ENCODE data around the gene VGF. TPM values are rescaled to one million over a fixed set of nuclear protein-coding genes. Genes with fewer than 3 reads are reported as not detected.
"Not testable (repeated sequence)": the region's sequence is repeated elsewhere in the genome, so short reads cannot be mapped to it uniquely, and the experiment has no call there.

Gene VGF
- total RNA-seq, 1 donor from 2014 or later, result 51.8 TPM

DNA sequence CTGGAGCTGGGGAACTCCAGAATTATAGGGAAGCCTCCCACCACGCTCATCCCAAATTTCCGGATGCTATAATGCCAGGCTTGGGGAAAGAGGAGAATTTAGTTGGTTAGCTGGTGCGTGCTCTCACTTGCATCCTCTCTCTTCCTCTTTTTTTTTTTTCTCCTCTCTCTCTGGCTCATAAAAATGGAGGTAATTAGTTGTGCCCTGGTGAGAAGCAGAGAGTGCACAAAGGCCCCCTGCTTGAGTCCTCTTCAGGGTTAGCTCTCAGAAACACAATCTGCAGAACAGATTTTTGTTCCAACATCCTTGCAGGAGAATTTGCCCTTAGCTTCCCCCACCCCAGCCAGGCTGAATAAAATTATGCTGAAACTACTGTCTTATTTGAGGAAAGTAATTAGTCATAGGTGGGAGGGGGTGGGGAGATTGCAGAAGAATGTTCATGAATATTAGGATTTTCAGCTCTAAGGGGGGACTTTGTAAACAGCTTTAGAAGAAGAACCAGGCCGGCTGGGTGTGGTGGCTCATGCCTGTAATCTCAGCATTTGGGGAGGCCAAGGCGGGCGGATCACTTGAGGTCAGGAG lies 30.9 kb downstream of the VGF start:
- Histone ChIP-seq H3K4me3 (ENCODE audit: insufficient read depth, low read depth, low read length) (peak overlapping the region; percentile 12), H3K79me2 (ENCODE audit: insufficient read depth, low read length) (peaks cover 22% of the 10 kb centered on the region), H3K36me3 (ENCODE audit: insufficient read depth, low read length) (peaks cover 67% of the 10 kb centered on the region), H3K27ac (ENCODE audit: low read depth, low read length) (peak overlapping the region; percentile 50), H3K9ac (ENCODE audit: low read length) (peak overlapping the region; percentile 39), H3K27me3 (ENCODE audit: insufficient read depth, low read length) (no peaks in the 10 kb centered on the region), H4K20me1 (ENCODE audit: insufficient read depth, low read length) (peaks cover 83% of the 10 kb centered on the region), H2AFZ (ENCODE audit: low read depth, low read length) (no peak overlapping the region), H3K4me2 (ENCODE audit: low read length) (peak overlapping the region; percentile 98), H3K9me3 (ENCODE audit: insufficient read depth, low read depth, low read length) (no peaks in the 10 kb centered on the region), H3K4me1 (ENCODE audit: insufficient read depth, low read length) (peaks cover 66% of the 10 kb centered on the region)
- Mint-ChIP-seq H3K4me3 (ENCODE audit: unreplicated experiment) (peak overlapping the region; percentile 31), H3K9me3 (ENCODE audit: unreplicated experiment) (no peaks in the 10 kb centered on the region), H3K27me3 (ENCODE audit: low read depth, unreplicated experiment) (no peaks in the 10 kb centered on the region), H3K4me1 (ENCODE audit: low read depth, unreplicated experiment) (peaks cover 46% of the 10 kb centered on the region), H3K36me3 (ENCODE audit: low read depth, unreplicated experiment) (peaks cover 38% of the 10 kb centered on the region), H3K27ac (ENCODE audit: unreplicated experiment) (peak overlapping the region; percentile 60)
- DNase-seq (ENCODE audit: low read depth) (no peak), FAIRE-seq (no peak)
- TF ChIP-seq CTCF (IDR thresholded peaks at IDR 0.05; ENCODE audit: insufficient read depth, low read depth, low read length), result no peak
- TF ChIP-seq EZH2 (IDR thresholded peaks at IDR 0.05; ENCODE audit: insufficient read depth, low read length), result no peak

- peak overlapping the region; percentile 68 for H3K27ac Mint-ChIP-seq (ENCODE audit: unreplicated experiment)
- Histone ChIP-seq H3K9ac (ENCODE audit: low read length) (peak overlapping the region; percentile 39), H3K4me2 (ENCODE audit: low read length) (peak overlapping the region; percentile 98), H3K27ac (ENCODE audit: low read depth, low read length) (peak overlapping the region; percentile 50), H3K4me1 (ENCODE audit: insufficient read depth, low read length) (peaks cover 63% of the 10 kb centered on the region), H3K27me3 (ENCODE audit: insufficient read depth, low read length) (no peaks in the 10 kb centered on the region), H4K20me1 (ENCODE audit: insufficient read depth, low read length) (peaks cover 89% of the 10 kb centered on the region), H2AFZ (ENCODE audit: low read depth, low read length) (no peak overlapping the region), H3K9me3 (ENCODE audit: insufficient read depth, low read depth, low read length) (no peaks in the 10 kb centered on the region), H3K4me3 (ENCODE audit: insufficient read depth, low read depth, low read length) (peak overlapping the region; percentile 12), H3K79me2 (ENCODE audit: insufficient read depth, low read length) (peaks cover 27% of the 10 kb centered on the region), H3K36me3 (ENCODE audit: insufficient read depth, low read length) (peaks cover 67% of the 10 kb centered on the region)
- peak overlapping the region; percentile 73 for H3K4me3 Mint-ChIP-seq (ENCODE audit: unreplicated experiment)
- DNase-seq (ENCODE audit: low read depth), result no peak
- no peaks in the 10 kb centered on the region for H3K9me3 Mint-ChIP-seq (ENCODE audit: unreplicated experiment)
- peaks cover 43% of the 10 kb centered on the region for H3K4me1 Mint-ChIP-seq (ENCODE audit: low read depth, unreplicated experiment)
- no peak for TF ChIP-seq CTCF (IDR thresholded peaks at IDR 0.05; ENCODE audit: insufficient read depth, low read depth, low read length)
- no peak for TF ChIP-seq EZH2 (IDR thresholded peaks at IDR 0.05; ENCODE audit: insufficient read depth, low read length)
- H3K27me3 Mint-ChIP-seq (ENCODE audit: low read depth, unreplicated experiment), result no peaks in the 10 kb centered on the region
- H3K36me3 Mint-ChIP-seq (ENCODE audit: low read depth, unreplicated experiment), result peaks cover 40% of the 10 kb centered on the region
- FAIRE-seq, result no peak
Observed at GRCh38 chr7:101133621-101134398, 31.6 kb downstream of the VGF start.

DNA sequence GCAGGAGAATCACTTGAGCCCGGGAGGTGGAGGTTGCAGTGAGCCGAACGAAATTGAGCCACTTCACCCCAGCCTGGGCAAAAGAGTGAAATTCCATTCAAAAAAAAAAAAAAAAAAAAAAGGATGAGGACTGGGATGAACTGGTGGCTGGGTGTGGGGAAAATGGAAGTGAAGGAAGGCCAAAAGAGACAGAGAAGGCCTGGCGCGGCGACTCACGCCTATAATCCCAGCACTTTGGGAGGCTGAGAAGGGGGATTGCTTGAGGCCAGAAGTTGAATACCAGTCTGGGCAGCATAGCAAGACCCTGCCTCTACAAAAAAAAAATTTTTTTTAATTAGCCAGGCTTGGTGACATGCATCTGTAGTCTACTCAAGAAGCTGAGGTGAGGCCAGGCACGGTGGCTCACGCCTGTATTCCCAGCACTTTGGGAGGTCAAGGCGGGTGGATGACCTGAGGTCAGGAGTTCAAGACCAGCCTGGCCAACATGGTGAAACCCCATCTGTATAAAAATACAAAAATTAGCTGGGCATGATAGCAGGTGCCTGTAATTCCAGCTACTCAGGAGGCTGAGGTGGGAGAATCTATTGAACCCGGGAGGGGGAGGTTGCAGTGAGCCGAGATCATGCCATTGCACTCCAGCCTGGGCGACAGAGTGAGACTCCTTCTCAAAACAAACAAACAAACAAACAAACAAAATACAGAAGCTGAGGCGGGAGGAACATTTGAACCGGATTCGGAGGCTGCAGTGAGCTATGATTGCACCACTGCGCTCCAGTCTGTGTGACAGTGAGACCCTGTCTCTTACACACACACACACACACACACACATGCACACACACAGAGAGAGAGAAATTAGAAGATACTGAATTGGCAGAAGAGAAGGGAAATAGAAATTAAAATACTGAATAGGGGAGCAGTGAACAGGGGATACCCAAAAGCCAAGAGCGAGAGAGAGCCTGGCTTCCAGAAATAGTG lies 32.5 kb downstream of the VGF start:
- not testable (repeated sequence) for H3K27me3 Mint-ChIP-seq (ENCODE audit: low read depth, unreplicated experiment); FAIRE-seq; H3K9me3 Mint-ChIP-seq (ENCODE audit: unreplicated experiment); H3K27me3 ChIP-seq (ENCODE audit: insufficient read depth, low read length); DNase-seq (ENCODE audit: low read depth); H3K9me3 ChIP-seq (ENCODE audit: insufficient read depth, low read depth, low read length); H2AFZ ChIP-seq (ENCODE audit: low read depth, low read length)
- peak overlapping the region; percentile 98 for H3K4me2 ChIP-seq (ENCODE audit: low read length)
- peaks cover 36% of the 10 kb centered on the region for H3K79me2 ChIP-seq (ENCODE audit: insufficient read depth, low read length)
- peak overlapping the region; percentile 50 for H3K27ac ChIP-seq (ENCODE audit: low read depth, low read length)
- H3K27ac Mint-ChIP-seq (ENCODE audit: unreplicated experiment), result peak overlapping the region; percentile 70
- H4K20me1 ChIP-seq (ENCODE audit: insufficient read depth, low read length), result peaks cover 97% of the 10 kb centered on the region
- H3K4me1 ChIP-seq (ENCODE audit: insufficient read depth, low read length), result peaks cover 68% of the 10 kb centered on the region
- peaks cover 37% of the 10 kb centered on the region for H3K4me1 Mint-ChIP-seq (ENCODE audit: low read depth, unreplicated experiment)
- H3K9ac ChIP-seq (ENCODE audit: low read length), result peak overlapping the region; percentile 66
- H3K4me3 Mint-ChIP-seq (ENCODE audit: unreplicated experiment), result peak overlapping the region; percentile 73
- H3K36me3 ChIP-seq (ENCODE audit: insufficient read depth, low read length), result peaks cover 72% of the 10 kb centered on the region
- peaks cover 47% of the 10 kb centered on the region for H3K36me3 Mint-ChIP-seq (ENCODE audit: low read depth, unreplicated experiment)
- peak overlapping the region; percentile 12 for H3K4me3 ChIP-seq (ENCODE audit: insufficient read depth, low read depth, low read length)

Data from astrocyte (in vitro differentiated cells and primary cell).